Effector memory CD4-positive, alpha-beta T cell (primary cell): ENCODE results near the gene CHST13.

Experiments
- DNase-seq, 3 donors: peaks; one replicate each; pipeline ENCODE4 v3.0.0-alpha.2; 2020
- H3K27ac ChIP-seq: 2 replicates; pipeline ENCODE4 v1.7.0; 2013; ENCODE audit warnings: mild to moderate bottlenecking, low read length, moderate library complexity; ENCODE audit not compliant: insufficient read depth, poor library complexity, severe bottlenecking
- H3K27me3 ChIP-seq: replicated peaks from 2 replicates; pipeline ENCODE4 v1.7.0; 2013; ENCODE audit warnings: mild to moderate bottlenecking, low read length; ENCODE audit not compliant: insufficient read depth, control insufficient read depth, poor library complexity, severe bottlenecking
- H3K36me3 ChIP-seq: 2 replicates; pipeline ENCODE4 v1.7.0; 2013; ENCODE audit warnings: mild to moderate bottlenecking, low read length, moderate library complexity; ENCODE audit not compliant: control insufficient read depth, insufficient read depth
- H3K4me1 ChIP-seq: 2 replicates; pipeline ENCODE4 v1.7.0; 2013; ENCODE audit warnings: low read length, mild to moderate bottlenecking; ENCODE audit not compliant: control insufficient read depth, insufficient read depth, poor library complexity, severe bottlenecking
- H3K4me3 ChIP-seq: 2 replicates; pipeline ENCODE4 v1.7.0; 2013; ENCODE audit warnings: low read length, low read depth, mild to moderate bottlenecking; ENCODE audit not compliant: insufficient read depth, poor library complexity, severe bottlenecking
- H3K9me3 ChIP-seq: 2 replicates; pipeline ENCODE4 v1.7.0; 2013; ENCODE audit warnings: mild to moderate bottlenecking, low read length, moderate library complexity; ENCODE audit not compliant: control insufficient read depth

CHST13 gene

DNA sequence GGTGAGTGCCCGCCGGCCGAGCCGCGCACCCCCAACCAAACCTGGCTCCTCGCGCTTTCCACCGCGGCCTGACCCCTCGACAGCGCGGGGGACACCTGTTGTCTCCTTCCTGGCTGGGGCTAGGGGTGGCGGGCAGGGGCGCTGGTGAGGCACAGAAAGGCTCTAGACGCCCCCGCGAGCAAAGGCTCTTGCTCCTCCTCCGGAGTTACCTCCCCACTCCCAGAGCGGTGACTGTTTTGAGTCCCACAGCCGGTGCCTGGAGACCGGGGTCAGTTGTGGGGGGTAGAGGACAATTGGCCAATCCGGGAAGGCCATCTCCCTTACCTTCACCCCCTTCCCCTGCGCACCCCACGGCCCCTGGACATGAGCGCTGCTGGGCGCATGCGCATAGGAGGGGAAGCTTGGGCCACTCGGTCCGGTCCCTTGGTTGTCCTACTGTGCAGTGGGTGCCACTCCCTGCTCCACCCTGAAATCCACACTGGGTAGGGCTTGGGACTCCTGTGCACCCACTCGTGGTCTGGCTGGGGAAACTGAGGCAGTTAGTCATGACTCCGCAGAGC is 554 bp downstream of the CHST13 start:
- Histone ChIP-seq H3K9me3 (no peaks in the 10 kb centered on the region), H3K4me3 (no peak overlapping the region), H3K27ac (no peak overlapping the region), H3K36me3 (no peaks in the 10 kb centered on the region), H3K4me1 (no peaks in the 10 kb centered on the region), H3K27me3 (no peaks in the 10 kb centered on the region)
- DNase-seq = no peak

DNA sequence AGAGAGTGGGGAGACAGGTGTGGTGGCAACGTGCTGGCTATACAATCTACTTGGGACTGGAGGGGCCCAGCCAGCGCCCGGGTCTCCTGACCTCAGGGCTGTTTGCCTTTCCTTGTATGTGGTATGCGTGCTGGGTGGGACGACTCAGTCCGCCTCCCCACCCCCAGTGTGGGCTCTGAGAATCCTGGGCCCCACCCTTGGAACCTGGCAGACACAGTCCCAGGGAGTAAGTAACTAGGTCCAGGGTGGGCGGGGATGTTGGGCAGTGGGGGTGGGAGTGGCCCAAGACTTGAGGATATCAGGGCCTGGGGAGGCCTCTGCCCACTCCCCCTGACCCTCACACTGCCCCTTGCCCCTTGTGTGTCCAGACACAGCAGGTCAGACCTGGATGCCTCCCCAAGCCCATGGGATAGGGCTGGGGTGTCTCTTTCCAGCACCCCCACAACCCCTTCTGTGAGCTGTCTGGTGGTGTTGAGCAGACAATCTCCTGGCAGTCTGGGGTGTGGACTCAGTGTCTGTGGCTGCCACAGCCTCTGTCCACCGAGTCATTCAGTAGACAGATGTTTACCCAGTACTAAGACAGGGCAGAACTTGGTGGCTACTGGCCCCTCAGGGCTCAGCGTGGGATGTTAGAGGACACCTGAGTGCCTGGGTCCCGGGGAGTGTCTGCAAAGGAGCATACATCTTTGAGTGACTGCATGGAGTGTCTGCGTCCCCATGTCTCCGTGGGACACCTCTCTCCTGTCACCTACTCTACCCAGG is 1.3 kb downstream of the CHST13 start:
- no peak for DNase-seq
- H3K4me3 ChIP-seq = no peak overlapping the region

DNA sequence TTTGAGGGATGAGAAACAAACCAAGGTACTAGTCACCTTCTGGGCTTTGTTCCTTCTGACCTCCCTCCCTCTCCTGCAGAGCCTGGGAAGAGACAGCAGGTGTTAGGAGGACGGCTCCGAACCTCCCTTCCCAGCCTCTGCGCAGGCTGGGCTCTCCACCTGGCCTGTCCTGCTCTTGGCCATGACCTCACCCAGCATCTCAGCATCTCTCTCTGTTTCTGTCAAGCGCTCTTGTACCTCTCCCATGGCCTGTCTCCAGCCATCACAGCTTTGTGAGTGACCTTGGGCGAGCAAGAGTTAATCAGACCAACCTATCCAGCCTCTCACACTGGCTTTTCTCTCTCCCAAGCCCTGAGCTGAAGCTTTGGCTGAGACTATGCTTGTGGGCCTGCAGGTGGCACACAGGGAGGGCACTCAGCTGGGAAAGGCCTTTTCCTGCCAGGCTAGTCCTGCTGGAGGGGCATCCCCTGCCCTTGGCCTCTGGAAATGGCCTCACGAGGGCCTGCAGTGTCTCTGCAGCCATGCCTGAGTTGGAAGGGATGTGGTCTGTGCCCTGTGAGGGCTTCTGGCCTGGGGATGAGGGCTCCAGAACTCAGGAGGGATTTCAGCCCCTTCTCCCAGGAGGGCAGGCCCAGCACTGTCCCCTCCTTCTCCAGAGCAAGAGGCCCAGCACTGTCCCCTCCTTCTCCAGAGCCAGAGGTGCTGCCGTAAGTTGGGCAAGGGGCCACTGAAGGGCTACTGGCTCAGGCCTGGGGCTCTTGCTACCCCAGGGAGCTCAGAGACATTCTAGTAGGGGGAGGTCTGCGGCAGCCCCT is 2.1 kb downstream of the CHST13 start:
- Histone ChIP-seq H3K9me3 (no peaks in the 10 kb centered on the region), H3K4me3 (no peak overlapping the region), H3K36me3 (no peaks in the 10 kb centered on the region), H3K27ac (no peak overlapping the region), H3K27me3 (no peaks in the 10 kb centered on the region), H3K4me1 (no peaks in the 10 kb centered on the region)
- DNase-seq = no peak

More for the DNA sequence above, 1.3 kb downstream of the CHST13 start:
- Histone ChIP-seq H3K9me3 (no peaks in the 10 kb centered on the region), H3K27ac (no peak overlapping the region), H3K4me1 (no peaks in the 10 kb centered on the region), H3K27me3 (no peaks in the 10 kb centered on the region), H3K36me3 (no peaks in the 10 kb centered on the region)

DNA sequence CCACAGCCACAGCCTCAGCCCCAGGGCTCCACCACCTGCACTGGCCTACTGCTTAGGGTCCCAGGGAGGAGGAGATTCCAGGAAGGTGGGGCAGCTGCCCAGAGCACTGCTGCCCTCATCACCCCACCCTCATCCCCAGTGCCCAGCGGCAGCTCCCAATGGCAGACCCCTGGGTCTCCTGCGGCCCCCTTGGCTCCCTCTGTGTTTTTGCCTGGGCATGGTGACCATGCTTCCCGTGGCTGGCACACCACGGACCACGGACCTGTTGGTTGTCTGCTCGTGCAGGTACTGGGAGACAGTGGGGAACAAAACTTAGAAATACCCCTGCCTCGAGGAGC is 2.7 kb downstream of the CHST13 start:
- Histone ChIP-seq H3K4me3 (no peak overlapping the region), H3K27me3 (no peaks in the 10 kb centered on the region), H3K4me1 (no peaks in the 10 kb centered on the region), H3K9me3 (no peaks in the 10 kb centered on the region), H3K36me3 (no peaks in the 10 kb centered on the region), H3K27ac (no peak overlapping the region)
- no peak for DNase-seq

DNA sequence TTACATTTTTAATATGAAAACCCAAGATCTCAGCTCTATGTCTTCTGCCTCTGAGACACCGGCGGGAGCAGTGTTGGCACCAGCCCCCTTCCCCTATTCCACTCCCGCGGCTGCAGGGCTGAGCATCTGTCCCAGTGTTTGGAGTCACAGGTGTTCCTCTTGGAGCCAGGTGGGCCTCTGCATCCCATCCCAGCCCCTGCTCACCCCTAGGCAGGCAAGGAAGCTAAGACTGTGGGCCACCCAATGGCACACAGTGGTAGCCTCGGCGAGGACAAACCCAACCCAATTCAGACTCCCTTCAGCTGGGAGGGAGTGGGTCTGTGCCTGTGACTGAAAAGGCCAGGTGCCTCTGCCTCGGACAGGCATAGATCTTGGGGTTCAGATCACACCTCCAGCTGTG is 3.1 kb downstream of the CHST13 start:
- H3K27ac ChIP-seq = no peak overlapping the region
- H3K27me3 ChIP-seq = no peaks in the 10 kb centered on the region
- no peaks in the 10 kb centered on the region for H3K9me3 ChIP-seq
- H3K4me1 ChIP-seq = no peaks in the 10 kb centered on the region
- no peaks in the 10 kb centered on the region for H3K36me3 ChIP-seq
- no peak for DNase-seq
- H3K4me3 ChIP-seq = no peak overlapping the region

DNA sequence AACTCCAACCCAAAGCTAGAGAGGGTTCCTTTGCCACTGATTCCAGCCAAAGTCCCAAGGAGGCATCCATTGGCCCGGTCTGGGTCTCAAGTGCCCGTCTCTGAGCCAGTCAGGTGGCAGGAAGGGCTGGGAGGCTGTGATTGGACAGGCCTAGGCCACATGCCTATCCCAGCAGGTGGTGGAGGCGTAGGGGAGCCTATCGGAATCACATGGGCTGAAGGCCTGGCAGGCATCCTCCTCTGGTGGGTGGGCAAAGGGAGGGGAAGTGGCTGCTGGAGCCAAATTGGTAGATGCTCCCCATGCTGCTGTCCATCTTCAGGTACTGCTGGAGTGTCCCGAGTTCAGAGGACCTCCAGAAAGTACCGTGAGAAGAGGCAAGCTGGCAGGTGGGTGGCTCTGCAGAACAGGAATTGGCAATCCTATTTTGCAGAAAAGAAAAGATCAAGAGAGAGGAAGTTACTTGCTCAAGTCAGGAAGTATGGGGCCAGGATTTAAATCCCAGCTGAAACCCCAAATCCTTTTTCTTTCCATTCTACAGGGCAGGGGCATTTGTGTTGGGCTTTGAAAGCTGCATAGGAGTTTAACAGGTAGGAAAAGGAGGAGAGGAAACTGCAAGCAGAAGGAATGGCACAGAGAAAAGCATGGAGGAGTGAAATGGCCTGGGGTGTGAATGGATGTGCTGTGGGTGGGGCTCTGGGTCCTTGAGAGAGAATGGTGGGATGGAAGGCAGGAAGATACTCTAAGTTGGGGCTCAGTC is 3.7 kb downstream of the CHST13 start:
- H3K27me3 ChIP-seq = no peaks in the 10 kb centered on the region
- no peaks in the 10 kb centered on the region for H3K9me3 ChIP-seq
- no peaks in the 10 kb centered on the region for H3K4me1 ChIP-seq
- no peak for DNase-seq
- no peak overlapping the region for H3K4me3 ChIP-seq
- no peaks in the 10 kb centered on the region for H3K36me3 ChIP-seq
- H3K27ac ChIP-seq = no peak overlapping the region

DNA sequence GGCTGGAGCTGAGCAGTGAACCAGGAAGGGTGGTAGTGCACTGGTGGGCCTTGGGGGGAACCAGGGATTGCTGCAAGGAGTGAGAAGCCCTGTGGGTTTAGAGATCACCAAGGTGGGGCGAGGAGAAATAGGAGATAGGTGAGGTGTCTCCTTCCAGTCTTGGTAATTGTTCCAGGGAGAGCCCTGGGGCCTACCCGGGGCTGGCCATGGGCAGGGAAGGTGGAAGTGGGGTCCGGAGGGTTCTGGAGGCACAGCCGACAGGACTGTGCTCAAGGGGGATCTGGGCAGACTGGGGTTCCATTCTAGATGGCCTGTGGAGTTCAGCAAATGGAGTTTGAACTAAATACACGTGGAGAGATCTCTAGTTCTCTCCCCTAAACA is 4.5 kb downstream of the CHST13 start:
- no peaks in the 10 kb centered on the region for H3K36me3 ChIP-seq
- no peak overlapping the region for H3K27ac ChIP-seq
- H3K27me3 ChIP-seq = no peaks in the 10 kb centered on the region
- no peaks in the 10 kb centered on the region for H3K9me3 ChIP-seq
- no peaks in the 10 kb centered on the region for H3K4me1 ChIP-seq
- H3K4me3 ChIP-seq = no peak overlapping the region
- DNase-seq = no peak

DNA sequence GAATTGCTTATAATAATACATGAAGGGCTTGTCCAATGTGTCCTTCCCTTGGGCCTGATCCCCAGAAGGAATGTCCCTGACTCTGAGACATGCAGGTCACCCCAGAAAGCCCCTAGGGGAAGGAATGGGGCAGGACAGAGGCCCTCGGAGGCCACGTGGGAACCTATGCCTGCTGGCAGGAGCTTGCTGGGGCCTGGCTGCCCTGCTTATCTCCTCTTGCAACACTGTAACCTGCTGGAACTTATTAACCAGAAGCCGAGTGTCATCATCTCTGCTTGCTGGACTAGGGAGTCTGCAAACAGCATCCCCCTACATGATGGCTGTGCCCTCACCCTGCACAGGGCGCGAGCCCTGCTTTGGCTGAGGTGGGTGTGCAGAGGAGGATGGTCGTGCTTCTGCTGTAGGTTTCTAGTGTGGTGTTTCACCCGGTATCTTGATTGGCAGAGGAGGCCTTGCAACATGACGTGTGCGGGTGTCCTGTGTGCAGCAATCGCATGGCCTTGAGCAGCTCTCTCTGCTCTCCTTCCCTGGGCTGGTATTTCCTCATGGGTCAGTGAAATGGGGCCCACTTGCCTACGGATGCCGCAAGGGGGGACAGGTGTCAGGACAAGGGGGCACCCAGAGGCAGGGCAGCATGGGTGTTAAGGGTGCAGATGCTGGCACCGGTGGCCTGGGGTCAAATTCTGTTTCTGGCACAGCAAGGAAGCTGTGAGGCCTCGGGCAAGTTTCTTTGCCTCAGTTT is 5.0 kb downstream of the CHST13 start:
- Histone ChIP-seq H3K9me3 (no peaks in the 10 kb centered on the region), H3K27me3 (no peaks in the 10 kb centered on the region), H3K36me3 (no peaks in the 10 kb centered on the region), H3K27ac (no peak overlapping the region), H3K4me3 (no peak overlapping the region), H3K4me1 (no peaks in the 10 kb centered on the region)
- no peak for DNase-seq

DNA sequence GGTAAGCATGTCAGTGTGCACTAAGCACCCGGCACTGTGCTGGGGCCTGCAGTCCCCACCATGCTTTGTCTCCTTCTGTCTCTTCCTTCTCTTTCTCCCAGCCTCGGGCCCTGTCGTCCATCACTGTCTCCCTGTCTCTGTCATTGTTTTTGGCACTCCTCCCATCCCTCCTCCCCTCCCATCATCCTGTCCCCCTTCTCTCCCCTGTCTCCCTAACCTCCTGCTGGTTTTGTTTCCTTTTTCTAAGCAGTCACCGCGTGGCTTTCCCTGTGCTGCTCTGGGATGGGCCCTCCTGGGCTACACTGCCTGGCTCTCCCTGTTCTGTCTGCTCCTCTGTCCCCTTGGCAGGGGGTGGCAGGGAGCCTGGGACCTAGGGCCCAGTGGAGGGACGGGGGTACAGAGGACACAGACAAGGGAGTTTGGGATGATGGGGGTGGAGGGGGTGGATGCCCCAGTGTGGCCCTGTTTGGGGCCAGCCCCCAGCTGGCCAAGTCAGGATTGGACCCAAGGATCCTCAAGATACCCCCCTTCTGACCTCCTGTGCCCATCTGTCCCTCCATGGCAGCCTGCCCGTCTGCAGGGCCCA is 5.7 kb downstream of the CHST13 start:
- no peak overlapping the region for H3K27ac ChIP-seq

More for the DNA sequence above, 5.7 kb downstream of the CHST13 start:
- no peaks in the 10 kb centered on the region for H3K9me3 ChIP-seq
- no peaks in the 10 kb centered on the region for H3K4me1 ChIP-seq
- no peak for DNase-seq
- H3K4me3 ChIP-seq = no peak overlapping the region
- H3K36me3 ChIP-seq = no peaks in the 10 kb centered on the region
- H3K27me3 ChIP-seq = no peaks in the 10 kb centered on the region
